Neural cell (in vitro differentiated cells): ENCODE results near the gene CPVL. TPM values are rescaled to one million over a fixed set of nuclear protein-coding genes. Genes with fewer than 3 reads are reported as not detected.

Experiments used
- H2AFZ ChIP-seq: fragments of 200-600, 300-800 bp; sonication (generic), shearing (Covaris generic); 2 replicates; pipeline ENCODE4 v1.6.0; 2014; ENCODE audit warnings: low read depth, mild to moderate bottlenecking, antibody characterized with exemption, low read length, moderate library complexity
- H3F3A ChIP-seq: fragments of 200-600 bp; shearing (Covaris generic); 2 replicates; pipeline ENCODE4 v1.6.1; 2016; ENCODE audit warnings: mild to moderate bottlenecking, moderate library complexity, mixed read lengths, antibody characterized with exemption, low read length; ENCODE audit not compliant: insufficient read depth, poor library complexity, severe bottlenecking
- H3K27ac ChIP-seq: fragments of 200-600, 300-800 bp; sonication (generic), shearing (Covaris generic); 2 replicates; pipeline ENCODE4 v1.5.1; 2014; ENCODE audit warnings: mild to moderate bottlenecking, low read length, moderate library complexity
- H3K27me3 ChIP-seq: fragments of 300-800, 200-600 bp; sonication (generic), shearing (Covaris generic); 2 replicates; pipeline ENCODE4 v1.6.0; 2014; ENCODE audit warnings: mild to moderate bottlenecking, low read depth, low read length, moderate library complexity; ENCODE audit not compliant: insufficient read depth
- H3K36me3 ChIP-seq: fragments of 300-800, 200-600 bp; sonication (generic), shearing (Covaris generic); 2 replicates; pipeline ENCODE4 v1.5.1; 2014; ENCODE audit warnings: mild to moderate bottlenecking, antibody characterized with exemption, low read length, moderate library complexity; ENCODE audit not compliant: insufficient read depth
- H3K4me2 ChIP-seq: fragments of 300-800, 200-600 bp; sonication (generic), shearing (Covaris generic); 2 replicates; pipeline ENCODE4 v1.6.0; 2014; ENCODE audit warnings: mild to moderate bottlenecking, low read length
- H3K4me3 ChIP-seq: fragments of 300-800, 200-600 bp; sonication (generic), shearing (Covaris generic); 2 replicates; pipeline ENCODE4 v1.5.1; 2014; ENCODE audit warnings: mild to moderate bottlenecking, low read length, moderate library complexity
- H3K79me2 ChIP-seq: fragments of 200-600 bp; shearing (Covaris generic); replicated peaks from 2 replicates; pipeline ENCODE4 v1.6.0; 2014; ENCODE audit warnings: mild to moderate bottlenecking, low read length, moderate library complexity; ENCODE audit not compliant: insufficient read depth
- H3K9ac ChIP-seq: fragments of 300-800, 200-600 bp; sonication (generic), shearing (Covaris generic); 2 replicates; pipeline ENCODE4 v1.6.1; 2016; ENCODE audit warnings: mild to moderate bottlenecking, low read length, mixed read lengths
- H3K9me2 ChIP-seq: fragments of 200-600 bp; shearing (Covaris generic); 2 replicates; pipeline ENCODE4 v1.6.1; 2016; ENCODE audit warnings: mild to moderate bottlenecking, low read length, mixed read lengths; ENCODE audit not compliant: insufficient read depth
- H3K9me3 ChIP-seq: fragments of 200-600, 300-800 bp; sonication (generic), shearing (Covaris generic); 2 replicates; pipeline ENCODE4 v1.6.1; 2016; ENCODE audit warnings: mild to moderate bottlenecking, mixed run types, low read length, moderate library complexity, mixed read lengths
- H4K20me1 ChIP-seq: fragments of 200-600 bp; shearing (Covaris generic); 2 replicates; pipeline ENCODE4 v1.6.1; 2016; ENCODE audit warnings: mild to moderate bottlenecking, mixed run types; ENCODE audit not compliant: insufficient read depth
- CTCF ChIP-seq: fragments of 450-650 bp; IDR thresholded peaks from 2 replicates; pipeline ENCODE4 v1.5.1; 2014; ENCODE audit warnings: antibody characterized with exemption, mild to moderate bottlenecking, moderate library complexity; ENCODE audit not compliant: poor library complexity, severe bottlenecking
- EP300 ChIP-seq: fragments of 450-650 bp; conservative IDR thresholded peaks from 2 replicates; pipeline ENCODE4 v1.6.1; 2014; ENCODE audit warnings: antibody characterized with exemption, mild to moderate bottlenecking, moderate library complexity; ENCODE audit not compliant: poor library complexity, severe bottlenecking
- EZH2 ChIP-seq: fragments of 200-600, 300-800 bp; shearing (Covaris generic), sonication (generic); IDR thresholded peaks from 2 replicates; pipeline ENCODE4 v1.6.1; 2014; ENCODE audit warnings: antibody characterized with exemption, low read length, borderline replicate concordance, mild to moderate bottlenecking; ENCODE audit not compliant: insufficient read depth, poor library complexity, severe bottlenecking
- MXI1 ChIP-seq: fragments of 450-650 bp; conservative IDR thresholded peaks from 2 replicates; pipeline ENCODE4 v1.6.1; 2014; ENCODE audit warnings: antibody characterized with exemption, mild to moderate bottlenecking; ENCODE audit not compliant: poor library complexity, severe bottlenecking
- POLR2AphosphoS5 ChIP-seq: IDR thresholded peaks from 2 replicates; pipeline ENCODE4 v1.6.1; 2012
- RAD21 ChIP-seq: fragments of 450-650 bp; conservative IDR thresholded peaks from 2 replicates; pipeline ENCODE4 v1.6.1; 2014; ENCODE audit warnings: antibody characterized with exemption, mild to moderate bottlenecking, moderate library complexity
- REST ChIP-seq: IDR thresholded peaks from 2 replicates; pipeline ENCODE4 v1.6.1; 2012; ENCODE audit warnings: borderline replicate concordance
- SMC3 ChIP-seq: fragments of 450-650 bp; conservative IDR thresholded peaks from 2 replicates; pipeline ENCODE4 v1.6.1; 2014; ENCODE audit warnings: antibody characterized with exemption, mild to moderate bottlenecking, moderate library complexity; ENCODE audit not compliant: poor library complexity
- TAF1 ChIP-seq: IDR thresholded peaks from 2 replicates; pipeline ENCODE4 v1.6.1; 2012; ENCODE audit warnings: low read depth
- polyA plus RNA-seq: library from polyadenylated mRNA; depleted of rRNA; stranded (reverse); fragments of >200 nt; gene quantifications from 2 replicates; pipeline ENCODE4 v1.2.3, GENCODE V29; 2014

Gene CPVL
- polyA plus RNA-seq, 1 donor from 2014 or later = 13.0 TPM

- Histone ChIP-seq H3K27me3 (peaks cover 22% of the 10 kb centered on the region), H3K4me2 (no peak overlapping the region), H3F3A (no peaks in the 10 kb centered on the region), H3K9me3 (no peaks in the 10 kb centered on the region), H3K4me3 (no peak overlapping the region), H3K9me2 (no peaks in the 10 kb centered on the region), H3K79me2 (no peaks in the 10 kb centered on the region), H4K20me1 (no peaks in the 10 kb centered on the region), H3K9ac (no peak overlapping the region), H2AFZ (no peak overlapping the region), H3K36me3 (no peaks in the 10 kb centered on the region), H3K27ac (no peak overlapping the region)
- TF ChIP-seq CTCF = no peak
- TF ChIP-seq REST = no peak
- TF ChIP-seq POLR2AphosphoS5 = no peak
- TF ChIP-seq MXI1 = no peak
- no peak for TF ChIP-seq EP300
- TF ChIP-seq SMC3 = no peak
- TF ChIP-seq TAF1 = no peak
- no peak for TF ChIP-seq RAD21
- TF ChIP-seq EZH2 = no peak
Observed at GRCh38 chr7:29147821-29148220, 1.5 kb upstream of the CPVL start.

- Histone ChIP-seq H3K27me3 (peaks cover 22% of the 10 kb centered on the region), H3F3A (no peaks in the 10 kb centered on the region), H3K36me3 (no peaks in the 10 kb centered on the region), H3K4me3 (no peak overlapping the region), H3K79me2 (no peaks in the 10 kb centered on the region), H3K9me2 (no peaks in the 10 kb centered on the region), H3K27ac (no peak overlapping the region), H3K9me3 (no peaks in the 10 kb centered on the region), H2AFZ (no peak overlapping the region), H3K9ac (no peak overlapping the region), H3K4me2 (no peak overlapping the region), H4K20me1 (no peaks in the 10 kb centered on the region)
- TF ChIP-seq REST (no peak), CTCF (no peak), POLR2AphosphoS5 (no peak), EP300 (no peak), RAD21 (no peak), MXI1 (no peak), SMC3 (no peak), EZH2 (no peak), TAF1 (no peak)
Observed at GRCh38 chr7:29146888-29147609, 712 bp upstream of the CPVL start.
